GM12874 (cell line): ENCODE measurements around the gene BCAR1.

Experiments
- TF ChIP-seq, protein P1 (sequence below): IDR thresholded peaks from 2 replicates; pipeline ENCODE4 v1.5.1; 2011; ENCODE audit warnings: low read depth, mild to moderate bottlenecking, control low read depth, low read length, moderate library complexity; ENCODE audit not compliant: insufficient read depth

BCAR1 gene

DNA sequence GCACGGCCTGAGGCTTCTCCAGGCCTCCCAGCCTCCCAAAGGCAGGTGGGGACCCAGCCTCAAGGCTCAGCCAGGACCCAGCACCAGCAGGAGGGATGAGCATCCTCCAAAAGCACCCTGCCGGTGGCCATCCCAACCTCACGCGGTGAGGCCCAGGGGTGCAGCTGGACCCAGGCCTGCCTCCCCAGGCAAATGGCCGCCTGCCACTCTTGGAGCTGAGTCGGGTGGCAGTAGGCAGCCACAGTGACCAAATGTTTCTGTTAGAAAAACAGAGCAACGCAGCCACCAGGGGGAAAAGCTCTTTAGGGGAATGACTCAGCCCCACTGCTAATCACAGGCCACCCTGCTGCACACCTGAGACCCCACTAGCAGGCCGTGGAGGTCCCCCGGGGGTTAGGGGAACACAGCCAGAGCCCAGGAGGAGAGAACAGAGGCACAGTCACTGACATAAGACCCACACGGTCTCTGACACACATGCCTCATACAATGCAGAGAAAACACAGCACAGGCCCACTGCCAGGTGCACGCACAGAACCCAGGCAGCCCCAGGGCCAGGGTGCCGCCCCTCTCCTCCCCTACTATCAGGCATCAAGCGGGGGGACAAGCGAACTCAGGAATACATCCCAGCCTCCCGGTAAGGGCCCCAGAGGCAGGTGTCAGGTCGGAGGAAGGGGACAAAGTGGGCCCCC is 12.4 kb downstream of the BCAR1 start:
- TF ChIP-seq, protein P1, sequence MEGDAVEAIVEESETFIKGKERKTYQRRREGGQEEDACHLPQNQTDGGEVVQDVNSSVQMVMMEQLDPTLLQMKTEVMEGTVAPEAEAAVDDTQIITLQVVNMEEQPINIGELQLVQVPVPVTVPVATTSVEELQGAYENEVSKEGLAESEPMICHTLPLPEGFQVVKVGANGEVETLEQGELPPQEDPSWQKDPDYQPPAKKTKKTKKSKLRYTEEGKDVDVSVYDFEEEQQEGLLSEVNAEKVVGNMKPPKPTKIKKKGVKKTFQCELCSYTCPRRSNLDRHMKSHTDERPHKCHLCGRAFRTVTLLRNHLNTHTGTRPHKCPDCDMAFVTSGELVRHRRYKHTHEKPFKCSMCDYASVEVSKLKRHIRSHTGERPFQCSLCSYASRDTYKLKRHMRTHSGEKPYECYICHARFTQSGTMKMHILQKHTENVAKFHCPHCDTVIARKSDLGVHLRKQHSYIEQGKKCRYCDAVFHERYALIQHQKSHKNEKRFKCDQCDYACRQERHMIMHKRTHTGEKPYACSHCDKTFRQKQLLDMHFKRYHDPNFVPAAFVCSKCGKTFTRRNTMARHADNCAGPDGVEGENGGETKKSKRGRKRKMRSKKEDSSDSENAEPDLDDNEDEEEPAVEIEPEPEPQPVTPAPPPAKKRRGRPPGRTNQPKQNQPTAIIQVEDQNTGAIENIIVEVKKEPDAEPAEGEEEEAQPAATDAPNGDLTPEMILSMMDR, result no peak

DNA sequence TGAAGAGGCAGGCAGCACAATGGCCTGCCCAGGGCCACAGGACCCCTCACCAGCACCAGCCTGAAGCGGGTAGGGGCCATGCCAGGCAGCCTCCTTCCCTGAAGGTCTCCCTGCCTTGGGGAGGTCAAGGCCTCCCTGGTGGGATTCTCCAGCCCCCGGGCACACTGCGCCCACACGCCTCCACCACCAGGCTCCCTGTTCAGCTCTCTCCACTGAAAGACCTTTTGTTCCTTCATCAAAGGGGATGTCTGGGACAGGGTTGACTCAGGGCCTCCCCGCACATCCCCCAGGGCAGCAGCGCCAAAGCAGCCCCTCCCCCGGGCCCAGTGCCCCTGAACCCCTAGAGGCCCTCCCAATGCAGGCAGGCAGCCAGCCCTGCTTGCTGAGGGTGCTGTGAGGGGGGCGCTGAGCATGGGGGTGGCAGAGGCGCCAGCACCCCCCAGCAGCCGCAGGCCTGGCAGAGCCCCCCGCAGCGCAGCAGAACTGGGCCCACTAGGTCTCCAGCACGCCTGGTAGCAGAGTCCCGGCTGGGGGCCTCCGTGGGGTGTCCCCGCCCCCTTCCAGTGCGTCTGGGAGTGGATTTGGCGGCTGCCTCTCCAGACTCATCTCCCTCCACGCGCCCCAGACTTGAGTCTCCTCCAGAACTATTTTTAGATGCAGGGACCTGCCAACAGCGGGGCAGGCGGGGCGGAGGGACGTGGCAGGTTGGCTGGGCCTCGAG is 13.1 kb downstream of the BCAR1 start:
- TF ChIP-seq, protein P1, result no peak

DNA sequence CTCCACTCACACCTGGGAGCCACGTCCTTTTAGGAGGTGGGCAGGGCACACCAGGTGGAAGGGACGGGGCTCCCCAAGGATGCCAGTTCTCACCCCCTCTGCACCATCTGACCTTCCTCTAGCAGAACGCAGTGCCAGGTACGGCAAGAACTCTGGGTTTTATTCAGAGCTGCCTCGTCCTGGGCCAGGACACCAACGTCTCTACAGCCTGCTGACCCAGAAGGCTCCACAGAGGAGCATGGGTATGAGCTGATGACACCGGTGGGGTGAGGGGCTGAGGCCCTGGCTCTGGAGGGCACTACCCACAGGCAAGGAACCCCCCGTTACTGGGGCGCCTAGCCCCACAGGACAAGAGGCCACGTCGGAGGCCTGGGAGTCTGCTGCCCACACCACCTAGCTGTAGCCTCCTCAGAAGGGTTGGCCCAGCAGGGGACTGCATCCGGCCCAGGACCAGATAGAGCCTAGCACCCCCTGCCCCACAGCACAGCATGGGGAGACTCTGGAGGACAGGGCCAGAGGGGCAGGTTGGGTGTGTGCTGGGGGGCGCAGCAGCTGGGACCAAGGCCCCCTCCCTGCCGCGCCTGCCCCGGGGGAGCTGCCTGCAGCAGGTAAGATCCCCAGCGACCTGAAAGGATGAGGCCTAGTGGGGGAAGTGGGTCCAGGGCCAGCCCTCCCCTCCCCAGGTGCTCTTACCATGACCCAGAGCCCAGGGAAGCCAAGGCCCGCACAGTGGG is 13.9 kb downstream of the BCAR1 start:
- TF ChIP-seq, protein P1, result no peak

DNA sequence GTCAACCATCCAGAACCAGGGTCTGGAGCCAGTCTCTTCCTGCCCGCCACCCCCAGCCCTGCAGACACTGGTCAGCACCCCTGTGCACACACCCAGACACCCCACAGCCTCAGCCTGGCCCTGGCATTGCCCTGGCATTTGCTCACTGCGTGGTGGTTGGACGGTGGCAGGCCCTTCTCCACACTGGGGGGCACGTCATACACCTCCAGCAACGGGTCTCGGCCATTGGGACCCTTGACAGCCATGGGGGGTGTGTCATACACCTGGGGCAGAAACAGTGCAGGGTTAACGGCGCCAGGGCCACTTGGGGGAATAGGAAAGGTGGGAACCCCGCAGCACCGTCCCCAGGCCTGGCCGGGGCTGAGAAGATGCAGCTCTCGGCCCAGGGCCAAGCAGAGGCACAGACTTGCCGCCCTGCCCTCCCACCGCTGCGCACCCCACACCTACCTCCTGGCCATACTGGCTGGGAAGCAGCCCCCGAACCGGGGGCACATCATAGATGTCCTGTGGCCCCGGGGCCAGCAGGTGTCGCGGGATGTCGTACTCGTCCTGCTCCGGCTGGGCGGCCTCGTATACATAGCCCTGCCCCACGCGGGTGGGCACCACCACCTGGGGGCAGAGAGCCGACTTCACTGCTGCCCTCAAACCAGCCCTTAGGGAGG is 14.6 kb downstream of the BCAR1 start:
- TF ChIP-seq, protein P1, result no peak

DNA sequence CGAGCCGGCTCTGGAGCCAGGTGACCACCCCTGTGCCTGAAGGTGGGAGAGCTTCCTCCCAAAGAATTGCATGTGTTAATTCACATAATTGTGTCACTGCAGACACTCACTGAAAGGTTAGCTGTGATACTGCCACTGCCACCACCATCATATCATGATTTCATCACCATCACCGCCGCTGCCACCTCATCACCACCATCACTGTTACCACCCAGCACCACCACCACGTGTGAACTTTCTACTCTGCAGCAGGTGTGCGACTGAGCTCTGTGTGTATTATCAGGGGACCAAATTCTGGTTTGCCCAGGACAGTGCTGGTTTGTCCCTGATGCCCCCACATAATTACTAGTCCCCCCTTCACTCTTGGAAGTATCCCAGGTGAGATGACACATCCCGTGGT is 15.2 kb downstream of the BCAR1 start:
- TF ChIP-seq, protein P1, result no peak

DNA sequence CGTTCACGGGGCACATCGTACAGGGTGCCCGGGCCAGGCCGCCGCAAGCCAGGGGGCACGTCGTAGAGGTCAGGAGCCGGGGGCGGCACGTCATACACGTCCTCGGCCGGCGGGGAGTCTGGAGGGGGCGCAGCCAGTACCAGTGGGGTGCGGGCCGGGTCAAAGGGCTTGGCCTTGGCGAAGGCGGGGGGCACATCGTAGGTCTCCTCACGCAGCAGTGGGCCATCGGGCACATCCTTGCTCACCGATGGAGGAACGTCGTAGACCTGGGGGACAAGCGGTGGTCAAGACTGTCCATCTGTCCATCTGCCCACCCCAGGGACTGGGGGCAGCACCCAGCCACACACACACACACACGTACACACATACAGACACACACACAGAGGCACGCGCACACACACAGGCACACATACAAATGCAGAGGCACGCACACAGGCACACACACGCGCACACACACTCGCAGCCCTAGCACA is 15.7 kb downstream of the BCAR1 start:
- TF ChIP-seq, protein P1, result no peak
